HG03521 (cell line): ENCODE data around the gene AGTRAP.

Experiments used
- ATAC-seq: cut with Tn5 transposase; IDR thresholded peaks from one replicate; pipeline ENCODE4 v1.9.1; 2021; ENCODE audit warnings: mild to moderate bottlenecking, moderate library complexity; ENCODE audit not compliant: unreplicated experiment

Gene AGTRAP

GRCh38 chr1:11795238-11795890, 59.4 kb downstream of the AGTRAP start:
- no peak for ATAC-seq

GRCh38 chr1:11796036-11796828, 60.3 kb downstream of the AGTRAP start:
- ATAC-seq = no peak

DNA sequence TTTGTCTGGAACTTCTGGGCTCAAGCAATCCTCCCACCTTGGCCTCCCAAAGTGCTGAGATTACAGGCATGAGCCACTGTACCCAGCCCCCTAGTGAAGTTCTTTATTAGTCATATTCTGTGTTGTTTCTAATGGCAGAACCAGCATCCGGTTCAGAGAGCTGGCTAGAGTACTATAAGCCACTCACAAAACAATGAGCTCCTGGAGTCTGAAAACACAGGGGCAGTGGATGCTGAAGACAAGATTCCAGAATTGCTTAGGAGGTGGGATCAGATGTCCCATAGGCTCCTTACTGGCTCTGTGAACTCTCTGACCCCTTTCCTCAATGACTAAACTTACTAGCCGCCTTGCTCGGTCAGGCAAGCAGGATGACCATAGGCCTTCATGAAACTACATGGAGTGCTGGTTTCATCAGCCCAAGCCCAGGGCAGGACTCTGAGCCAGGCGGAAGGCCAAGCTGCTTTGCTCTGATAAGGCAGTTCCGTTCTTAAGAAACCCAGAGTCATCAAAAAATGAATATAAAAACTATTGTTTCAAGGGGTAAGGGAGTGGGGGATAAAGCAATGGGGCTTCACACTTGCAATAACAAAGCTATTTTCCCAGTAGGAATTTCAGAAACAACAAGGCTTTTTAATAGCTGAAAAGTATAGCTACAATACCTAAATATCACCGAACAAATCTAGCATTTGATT, 61.7 kb downstream of the AGTRAP start:
- ATAC-seq = no peak

DNA sequence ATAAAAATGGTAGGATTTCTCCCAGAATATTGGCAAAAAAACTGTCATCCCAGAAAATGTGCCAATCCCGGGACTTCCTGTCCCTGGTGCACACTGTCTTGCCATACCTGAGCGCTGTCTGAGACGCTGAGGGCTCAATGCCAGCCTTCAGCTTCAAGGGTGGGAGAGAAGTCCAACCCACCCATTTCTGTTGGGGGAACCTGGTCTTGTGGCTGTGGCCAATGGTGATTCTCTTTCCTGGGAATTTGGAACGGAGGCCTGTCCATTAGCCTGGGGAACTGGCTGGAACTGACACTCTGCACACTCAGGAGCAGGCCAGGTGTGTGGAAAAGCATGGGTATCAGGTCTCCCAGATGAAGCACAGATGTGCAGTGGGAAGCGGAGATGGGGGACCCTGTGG, 63.2 kb downstream of the AGTRAP start:
- ATAC-seq = no peak

- ATAC-seq = no peak
Observed at GRCh38 chr1:11799896-11800295, 64.0 kb downstream of the AGTRAP start.

DNA sequence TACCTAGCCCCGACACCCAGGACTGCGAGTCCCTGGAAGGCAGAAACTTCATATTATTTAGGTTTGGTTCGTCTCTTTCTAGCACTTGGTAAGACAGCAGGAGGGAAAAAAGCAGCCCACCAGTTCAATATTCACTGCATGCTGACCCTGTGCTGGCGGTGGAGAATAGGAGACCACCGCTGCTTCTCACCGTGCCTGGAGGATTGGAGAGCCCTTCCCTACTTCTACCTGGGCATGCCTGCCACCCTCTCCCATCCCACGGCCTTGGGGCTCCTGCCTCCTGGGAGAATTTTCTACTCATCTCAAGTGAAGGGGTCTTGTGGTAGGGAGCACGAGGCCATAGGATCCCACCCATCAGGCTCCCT, 64.4 kb downstream of the AGTRAP start:
- no peak for ATAC-seq
